Measurements from ENCODE around the gene AP4S1.

DNA sequence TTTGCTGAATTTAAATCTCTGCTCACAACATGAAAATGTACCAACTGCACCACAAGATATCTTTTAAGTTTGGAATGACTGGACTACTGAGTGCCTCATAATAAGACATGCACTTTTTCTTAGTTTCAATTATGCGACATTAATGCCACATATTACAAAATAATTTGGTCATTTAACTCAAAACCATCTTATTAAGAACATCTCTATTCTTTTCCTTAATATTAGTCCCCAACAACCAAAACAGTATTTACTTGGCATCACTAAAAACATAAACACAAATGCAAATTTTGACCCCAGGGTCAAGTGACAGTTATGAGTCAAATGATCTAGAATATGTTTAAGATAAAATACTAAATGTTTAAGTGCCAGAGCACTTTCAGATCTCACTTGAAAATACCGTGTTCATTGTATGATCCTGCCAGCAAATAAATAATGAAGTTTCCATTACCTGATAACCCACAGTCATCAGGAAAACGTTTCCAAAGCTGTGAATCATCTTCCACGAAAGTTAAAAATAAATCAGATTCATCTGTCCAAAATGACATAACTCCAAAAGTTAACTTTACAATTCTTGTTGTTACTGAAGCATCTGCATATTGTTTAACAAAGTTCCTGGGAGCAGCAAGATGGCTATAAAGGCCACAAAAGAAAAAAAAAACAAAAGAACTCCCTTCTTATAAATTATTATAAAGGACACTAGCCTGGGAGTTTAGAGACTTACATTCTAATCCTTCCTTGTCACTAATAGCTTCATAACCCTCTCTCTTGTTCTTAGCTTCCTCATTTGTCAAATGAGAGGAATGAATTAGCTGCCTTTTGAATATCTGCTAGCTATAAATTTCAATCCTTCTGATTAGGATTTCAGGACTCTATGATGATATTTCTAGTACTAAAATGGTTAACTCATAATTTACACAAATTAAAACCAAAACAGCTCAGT, 30.5 kb upstream of the AP4S1 start:
- TF ChIP-seq, protein P1, sequence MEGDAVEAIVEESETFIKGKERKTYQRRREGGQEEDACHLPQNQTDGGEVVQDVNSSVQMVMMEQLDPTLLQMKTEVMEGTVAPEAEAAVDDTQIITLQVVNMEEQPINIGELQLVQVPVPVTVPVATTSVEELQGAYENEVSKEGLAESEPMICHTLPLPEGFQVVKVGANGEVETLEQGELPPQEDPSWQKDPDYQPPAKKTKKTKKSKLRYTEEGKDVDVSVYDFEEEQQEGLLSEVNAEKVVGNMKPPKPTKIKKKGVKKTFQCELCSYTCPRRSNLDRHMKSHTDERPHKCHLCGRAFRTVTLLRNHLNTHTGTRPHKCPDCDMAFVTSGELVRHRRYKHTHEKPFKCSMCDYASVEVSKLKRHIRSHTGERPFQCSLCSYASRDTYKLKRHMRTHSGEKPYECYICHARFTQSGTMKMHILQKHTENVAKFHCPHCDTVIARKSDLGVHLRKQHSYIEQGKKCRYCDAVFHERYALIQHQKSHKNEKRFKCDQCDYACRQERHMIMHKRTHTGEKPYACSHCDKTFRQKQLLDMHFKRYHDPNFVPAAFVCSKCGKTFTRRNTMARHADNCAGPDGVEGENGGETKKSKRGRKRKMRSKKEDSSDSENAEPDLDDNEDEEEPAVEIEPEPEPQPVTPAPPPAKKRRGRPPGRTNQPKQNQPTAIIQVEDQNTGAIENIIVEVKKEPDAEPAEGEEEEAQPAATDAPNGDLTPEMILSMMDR (IDR thresholded peaks at IDR 0.05) = no peak
- TF ChIP-seq POLR2A (IDR thresholded peaks at IDR 0.05) = no peak

Data from testis (tissue), 2 donors.